HCT116 (cell line): ENCODE results near the gene PRR5L. TPM values are rescaled to one million over a fixed set of nuclear protein-coding genes. Genes with fewer than 3 reads are reported as not detected.

Source experiments
- ATAC-seq: fragments of 200-7000 bp; cut with Tn5 transposase; 2 replicates; pipeline ENCODE4 v1.9.1; 2020; ENCODE audit warnings: mild to moderate bottlenecking, moderate library complexity
- BruUV-seq: library from RNA; stranded (reverse); fragments of 400-500 nt; replicated peaks from 2 replicates; lab custom pipeline; 2021; lab: Mats Ljungman, UMichigan
- CTCF ChIA-PET: fragments of 300-600 bp; sonication (Branson Sonifier 250); formaldehyde crosslinking; loops from one replicate; lab custom pipeline; 2021; ENCODE audit warnings: antibody characterized with exemption; lab: Charles Lee
- POLR2A ChIA-PET: fragments of 300-600, 350-600 bp; sonication (Branson Sonifier 250); formaldehyde crosslinking; loops from one replicate; lab custom pipeline; 2021; ENCODE audit warnings: antibody characterized with exemption; lab: Charles Lee
- RAD21 ChIA-PET, 2 experiments: fragments of 300-600 bp; sonication (Branson Sonifier 250); formaldehyde crosslinking; loops; one replicate each; lab custom pipeline; 2023; ENCODE audit warnings: low total read pairs in 2 of 2; ENCODE audit not compliant: uncharacterized antibody in 2 of 2, unreplicated experiment in 2 of 2, low non-redundant PET in 1 of 2; lab: Charles Lee
- DNase-seq: peaks from one replicate; pipeline ENCODE4 v3.0.0-alpha.2; 2010; ENCODE audit warnings: low read depth, low spot score
- H2AFZ ChIP-seq: fragments of 200-600 bp; shearing (Covaris generic), sonication (generic); 2 replicates; pipeline ENCODE4 v1.6.1; 2017; ENCODE audit warnings: low read depth, mixed run types, mixed read lengths, antibody characterized with exemption, low read length; ENCODE audit not compliant: poor library complexity, severe bottlenecking
- H3K27ac ChIP-seq: 2 replicates; pipeline ENCODE4 v1.5.1; 2012; ENCODE audit warnings: low read depth, low read length
- H3K27me3 ChIP-seq: fragments of 200-600 bp; sonication (generic); 2 replicates; pipeline ENCODE4 v1.6.1; 2016; ENCODE audit warnings: mixed run types, low read length, mixed read lengths; ENCODE audit not compliant: insufficient read depth
- H3K36me3 ChIP-seq, 2 experiments: fragments of 200-500 bp in 1 of 2; fragments of 200-600 bp in 1 of 2; sonication (Bioruptor generic) in 1 of 2; sonication (generic) in 1 of 2; 2 replicates each; pipeline versions ENCODE4 v1.5.1 to v1.6.1; 2014 to 2016; ENCODE audit warnings: low read length in 2 of 2, inconsistent platforms in 1 of 2, mixed read lengths in 1 of 2, mixed run types in 1 of 2; ENCODE audit not compliant: insufficient read depth in 2 of 2, control insufficient read depth in 1 of 2
- H3K4me1 ChIP-seq, 2 experiments: fragments of 200-600 bp in 1 of 2; sonication (generic) in 1 of 2; 2 replicates each; pipeline versions ENCODE4 v1.5.1 to v1.6.1; 2012 to 2017; ENCODE audit warnings: low read length in 2 of 2, inconsistent platforms in 1 of 2, mild to moderate bottlenecking in 1 of 2, mixed read lengths in 1 of 2, mixed run types in 1 of 2, moderate library complexity in 1 of 2; ENCODE audit not compliant: insufficient read depth in 2 of 2, control insufficient read depth in 1 of 2
- H3K4me2 ChIP-seq: fragments of 200-600 bp; sonication (generic); 2 replicates; pipeline ENCODE4 v1.6.1; 2017; ENCODE audit warnings: mixed run types, low read length, mixed read lengths
- H3K4me3 ChIP-seq, 2 experiments: fragments of 200-600 bp in 1 of 2; sonication (generic) in 1 of 2; replicated peaks in 1 of 2; 2 replicates each; pipeline ENCODE4 v1.5.1; 2011 to 2016; ENCODE audit warnings: low read length in 2 of 2, control low read depth in 1 of 2, low read depth in 1 of 2, mild to moderate bottlenecking in 1 of 2, mixed read lengths in 1 of 2, mixed run types in 1 of 2
- H3K79me2 ChIP-seq: fragments of 200-600 bp; sonication (generic); 2 replicates; pipeline ENCODE4 v1.6.1; 2017; ENCODE audit warnings: mild to moderate bottlenecking, mixed run types, low read length, moderate library complexity, mixed read lengths; ENCODE audit not compliant: insufficient read depth
- H3K9ac ChIP-seq: fragments of 200-600 bp; sonication (generic); 2 replicates; pipeline ENCODE4 v1.6.1; 2016; ENCODE audit warnings: low read length, mixed read lengths
- H3K9me2 ChIP-seq: fragments of 200-600 bp; sonication (generic), shearing (Covaris generic); 2 replicates; pipeline ENCODE4 v1.6.1; 2017; ENCODE audit warnings: mixed run types, mild to moderate bottlenecking, moderate library complexity; ENCODE audit not compliant: insufficient read depth
- H3K9me3 ChIP-seq, 2 experiments: fragments of 200-500 bp in 1 of 2; fragments of 200-600 bp in 1 of 2; sonication (Bioruptor generic) in 1 of 2; sonication (generic) in 1 of 2; 2 replicates each; pipeline ENCODE4 v1.6.1; 2014 to 2017; ENCODE audit warnings: low read length in 2 of 2, mixed read lengths in 2 of 2, inconsistent platforms in 1 of 2, low read depth in 1 of 2, mild to moderate bottlenecking in 1 of 2, mixed run types in 1 of 2, moderate library complexity in 1 of 2; ENCODE audit not compliant: control insufficient read depth in 1 of 2, insufficient read depth in 1 of 2
- H4K20me1 ChIP-seq: fragments of 200-600 bp; sonication (generic), shearing (Covaris generic); 2 replicates; pipeline ENCODE4 v1.6.1; 2017; ENCODE audit warnings: mixed run types, mild to moderate bottlenecking, moderate library complexity; ENCODE audit not compliant: insufficient read depth
- CBX3 ChIP-seq: IDR thresholded peaks from 2 replicates; pipeline ENCODE4 v1.6.1; 2012; ENCODE audit warnings: low read depth
- EGR1 ChIP-seq: IDR thresholded peaks from 2 replicates; pipeline ENCODE4 v1.6.1; 2012; ENCODE audit warnings: low read depth
- ELF1 ChIP-seq: IDR thresholded peaks from 2 replicates; pipeline ENCODE4 v1.6.1; 2012; ENCODE audit warnings: low read depth, borderline replicate concordance
- FOSL1 ChIP-seq: IDR thresholded peaks from 2 replicates; pipeline ENCODE4 v1.6.1; 2012; ENCODE audit warnings: low read depth
- JUND ChIP-seq: IDR thresholded peaks from 2 replicates; pipeline ENCODE4 v1.6.1; 2012
- POLR2A ChIP-seq: IDR thresholded peaks from 2 replicates; pipeline ENCODE4 v1.7.0; 2011; ENCODE audit warnings: borderline replicate concordance; ENCODE audit not compliant: insufficient read depth, insufficient read length; ENCODE audit errors: extremely low read depth
- POLR2AphosphoS5 ChIP-seq: IDR thresholded peaks from 2 replicates; pipeline ENCODE4 v1.6.1; 2011; ENCODE audit warnings: mild to moderate bottlenecking, low read depth, low read length, moderate library complexity
- intact Hi-C: fragments of 100-400 bp; cut with micrococcal nuclease; formaldehyde crosslinking; loops from 2 replicates; pipeline ENCODE4 v1.10.0; 2022
- total RNA-seq: library from RNA; stranded (reverse); gene quantifications from one replicate; pipeline ENCODE4 v1.2.1, GENCODE V29; 2021; ENCODE audit not compliant: unreplicated experiment
- TF ChIP-seq, protein P1 (sequence below), 3 experiments: fragments of 200-600 bp in 1 of 3; sonication (generic) in 1 of 3; IDR thresholded peaks in 2 of 3; conservative IDR thresholded peaks in 1 of 3; 2 replicates each; pipeline ENCODE4 v1.5.1; 2012 to 2017; ENCODE audit warnings: low read depth in 2 of 3, low read length in 2 of 3, antibody characterized with exemption in 1 of 3, borderline replicate concordance in 1 of 3, control low read depth in 1 of 3, mild to moderate bottlenecking in 1 of 3, mixed read lengths in 1 of 3, mixed run types in 1 of 3, moderate library complexity in 1 of 3; ENCODE audit not compliant: insufficient read depth in 1 of 3

Gene PRR5L
- total RNA-seq, 1 experiment from 2014 or later, result 0.47 TPM

DNA sequence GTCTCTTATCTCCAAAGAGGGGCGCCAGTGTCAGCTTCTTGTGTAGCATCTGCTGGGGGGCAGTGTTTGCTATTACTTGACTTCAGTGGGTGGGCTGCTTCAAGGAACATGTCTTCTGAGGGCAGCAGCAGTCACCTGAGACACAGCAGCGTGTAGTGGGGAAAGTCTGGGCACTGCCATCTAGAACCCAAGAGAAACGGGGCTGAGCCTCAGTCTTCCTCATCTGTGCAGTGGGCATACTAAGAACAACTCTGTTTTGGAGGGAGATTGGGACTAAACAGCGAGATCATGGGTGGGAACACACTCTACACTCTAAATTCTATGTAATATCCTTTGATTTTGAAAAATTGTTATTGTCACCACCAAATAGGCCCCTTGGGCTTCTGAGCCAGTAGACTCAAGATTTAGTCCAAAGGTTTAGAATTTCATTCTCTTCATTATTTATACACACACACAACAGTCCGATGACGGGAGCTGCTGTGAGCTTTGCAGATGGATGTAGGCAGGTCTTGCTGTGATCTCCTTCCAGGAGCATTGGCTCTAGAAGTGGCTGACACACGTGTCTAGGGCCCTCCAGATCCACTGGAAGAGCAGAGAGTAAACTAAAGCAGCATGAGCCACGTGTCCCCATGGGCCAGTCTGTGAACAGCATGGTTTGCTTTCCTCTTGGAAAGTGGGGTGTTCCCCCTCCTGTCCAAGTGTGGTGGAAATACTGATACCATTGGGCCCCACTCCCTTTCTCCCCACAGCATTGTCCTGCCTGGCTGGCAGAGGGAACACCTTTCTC lies 162.2 kb downstream of the PRR5L start:
- H2AFZ ChIP-seq, result no peak overlapping the region
- BruUV-seq, result no TSS peak
- TF ChIP-seq EGR1, result no peak
- H3K9me3 ChIP-seq, result no peaks in the 10 kb centered on the region
- no peak overlapping the region for H3K4me2 ChIP-seq
- peaks cover 2 to 11% of the 10 kb centered on the region in 2 experiments; a peak in 1 of 4 replicates for H3K4me1 ChIP-seq
- H3K79me2 ChIP-seq, result no peaks in the 10 kb centered on the region
- H3K4me3 ChIP-seq, result no peak overlapping the region
- ATAC-seq (no peak), DNase-seq (no peak)
- H4K20me1 ChIP-seq, result no peaks in the 10 kb centered on the region
- CTCF ChIA-PET, result no interaction called here
- H3K9ac ChIP-seq, result no peak overlapping the region
- H3K27ac ChIP-seq, result no peak overlapping the region
- no peaks in the 10 kb centered on the region for H3K9me2 ChIP-seq
- no peaks in the 10 kb centered on the region for H3K36me3 ChIP-seq
- POLR2A ChIA-PET, result no interaction called here
- RAD21 ChIA-PET, result no interaction called here
- H3K27me3 ChIP-seq, result 0 out of 2 replicates have a peak, but pooled peaks cover 4% of the 10 kb centered on the region
- intact Hi-C loops, result no loop called here

DNA sequence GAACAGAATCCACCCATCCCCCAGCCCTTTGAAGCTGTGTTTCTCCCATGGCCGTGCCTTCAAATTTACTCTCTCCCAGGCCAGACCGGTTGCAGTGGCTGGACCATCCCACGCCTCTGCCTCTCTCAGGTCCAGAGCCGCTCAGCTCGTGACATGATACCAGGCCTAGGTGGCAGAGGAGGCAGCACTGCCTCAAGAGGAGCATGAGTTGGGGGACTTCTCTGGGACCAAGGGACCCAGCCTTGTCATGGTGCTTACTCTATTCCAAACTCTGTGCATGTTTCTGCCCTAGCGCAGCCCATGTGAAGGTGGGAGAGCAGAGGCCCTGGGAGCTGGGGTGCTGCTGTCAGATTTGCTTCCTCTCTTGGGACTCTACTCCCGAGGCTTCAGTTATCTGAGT lies 163.0 kb downstream of the PRR5L start:
- Histone ChIP-seq H2AFZ (no peak overlapping the region), H3K9ac (no peak overlapping the region), H3K4me2 (no peak overlapping the region), H3K27ac (no peak overlapping the region), H3K27me3 (0 out of 2 replicates have a peak, but pooled peaks cover 4% of the 10 kb centered on the region), H3K9me2 (no peaks in the 10 kb centered on the region), H4K20me1 (no peaks in the 10 kb centered on the region), H3K4me1 (peaks cover 2 to 11% of the 10 kb centered on the region in 2 experiments; a peak in 1 of 4 replicates), H3K4me3 (no peak overlapping the region), H3K36me3 (no peaks in the 10 kb centered on the region), H3K9me3 (no peaks in the 10 kb centered on the region), H3K79me2 (no peaks in the 10 kb centered on the region)
- intact Hi-C loops, result no loop called here
- RAD21 ChIA-PET, result no interaction called here
- ATAC-seq (no peak), DNase-seq (no peak)
- CTCF ChIA-PET, result no interaction called here
- TF ChIP-seq EGR1 (no peak), POLR2AphosphoS5 (no peak), FOSL1 (no peak), POLR2A (no peak), JUND (no peak), CBX3 (no peak), ELF1 (no peak)
- TF ChIP-seq, protein P1, sequence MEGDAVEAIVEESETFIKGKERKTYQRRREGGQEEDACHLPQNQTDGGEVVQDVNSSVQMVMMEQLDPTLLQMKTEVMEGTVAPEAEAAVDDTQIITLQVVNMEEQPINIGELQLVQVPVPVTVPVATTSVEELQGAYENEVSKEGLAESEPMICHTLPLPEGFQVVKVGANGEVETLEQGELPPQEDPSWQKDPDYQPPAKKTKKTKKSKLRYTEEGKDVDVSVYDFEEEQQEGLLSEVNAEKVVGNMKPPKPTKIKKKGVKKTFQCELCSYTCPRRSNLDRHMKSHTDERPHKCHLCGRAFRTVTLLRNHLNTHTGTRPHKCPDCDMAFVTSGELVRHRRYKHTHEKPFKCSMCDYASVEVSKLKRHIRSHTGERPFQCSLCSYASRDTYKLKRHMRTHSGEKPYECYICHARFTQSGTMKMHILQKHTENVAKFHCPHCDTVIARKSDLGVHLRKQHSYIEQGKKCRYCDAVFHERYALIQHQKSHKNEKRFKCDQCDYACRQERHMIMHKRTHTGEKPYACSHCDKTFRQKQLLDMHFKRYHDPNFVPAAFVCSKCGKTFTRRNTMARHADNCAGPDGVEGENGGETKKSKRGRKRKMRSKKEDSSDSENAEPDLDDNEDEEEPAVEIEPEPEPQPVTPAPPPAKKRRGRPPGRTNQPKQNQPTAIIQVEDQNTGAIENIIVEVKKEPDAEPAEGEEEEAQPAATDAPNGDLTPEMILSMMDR (IDR thresholded peaks at IDR 0.05 in 2 of 3, conservative IDR thresholded peaks at IDR 0.05 in 1 of 3; ENCODE audit: borderline replicate concordance in 1 of 3, insufficient read depth in 1 of 3, low read depth in 2 of 3, low read length in 2 of 3), result no peak
- no TSS peak for BruUV-seq
- POLR2A ChIA-PET, result no interaction called here
